HepG2 (cell line): Measurements from ENCODE around the gene SMAD3. TPM values are rescaled to one million over a fixed set of nuclear protein-coding genes. Genes with fewer than 3 reads are reported as not detected.

Experiments used
- ARNTL ChIP-seq: sonication (generic); formaldehyde crosslinking; IDR thresholded peaks from 2 replicates; pipeline ENCODE4 v1.4.0; 2020; ENCODE audit warnings: mild to moderate bottlenecking, missing genetic modification reagents
- ELF3 ChIP-seq: IDR thresholded peaks from 2 replicates; pipeline ENCODE4 v1.6.1; 2016; ENCODE audit warnings: missing genetic modification reagents, missing compliant biosample characterization
- ETS1 ChIP-seq: sonication (generic); formaldehyde crosslinking; IDR thresholded peaks from 2 replicates; pipeline ENCODE4 v1.4.0; 2020; ENCODE audit warnings: missing genetic modification reagents
- FOSL1 ChIP-seq: sonication (generic); formaldehyde crosslinking; IDR thresholded peaks from 2 replicates; pipeline ENCODE4 v1.9.0; 2021; ENCODE audit warnings: missing genetic modification reagents, borderline replicate concordance
- FOXC1 ChIP-seq: sonication (generic); formaldehyde crosslinking; IDR thresholded peaks from 2 replicates; pipeline ENCODE4 v1.8.0; 2022; ENCODE audit warnings: mild to moderate bottlenecking, missing genetic modification reagents, borderline replicate concordance
- KAT7 ChIP-seq: IDR thresholded peaks from 2 replicates; pipeline ENCODE4 v1.6.1; 2018; ENCODE audit warnings: borderline replicate concordance, missing compliant biosample characterization
- MAX ChIP-seq: IDR thresholded peaks from 2 replicates; pipeline ENCODE4 v1.6.1; 2012; ENCODE audit warnings: inconsistent platforms
- TFDP2 ChIP-seq: sonication (generic); formaldehyde crosslinking; IDR thresholded peaks from 2 replicates; pipeline ENCODE4 v1.4.0; 2020; ENCODE audit warnings: missing genetic modification reagents
- ZBTB21 ChIP-seq: sonication (generic); formaldehyde crosslinking; IDR thresholded peaks from 2 replicates; pipeline ENCODE4 v1.4.0; 2020; ENCODE audit warnings: missing genetic modification reagents
- ZKSCAN1 ChIP-seq: fragments of 150-350 bp; IDR thresholded peaks from 2 replicates; pipeline ENCODE4 v1.6.1; 2014; ENCODE audit warnings: low read length
- ZNF12 ChIP-seq: sonication (generic); formaldehyde crosslinking; IDR thresholded peaks from 2 replicates; pipeline ENCODE4 v1.5.0; 2020; ENCODE audit warnings: missing genetic modification reagents
- ZNF318 ChIP-seq: sonication (generic); formaldehyde crosslinking; IDR thresholded peaks from 2 replicates; pipeline ENCODE4 v1.4.0; 2020; ENCODE audit warnings: mild to moderate bottlenecking, missing genetic modification reagents
- ZNF343 ChIP-seq: sonication (generic); formaldehyde crosslinking; IDR thresholded peaks from 2 replicates; pipeline ENCODE4 v1.4.0; 2020; ENCODE audit warnings: mild to moderate bottlenecking, missing genetic modification reagents
- ZNF546 ChIP-seq: sonication (generic); formaldehyde crosslinking; conservative IDR thresholded peaks from 2 replicates; pipeline ENCODE4 v1.8.1; 2023; ENCODE audit warnings: mild to moderate bottlenecking, missing genetic modification reagents
- ZNF607 ChIP-seq: sonication (generic); formaldehyde crosslinking; IDR thresholded peaks from 2 replicates; pipeline ENCODE4 v1.5.1; 2020; ENCODE audit warnings: missing genetic modification reagents, mild to moderate bottlenecking, borderline replicate concordance
- ZNF652 ChIP-seq: IDR thresholded peaks from 2 replicates; pipeline ENCODE4 v1.6.1; 2016; ENCODE audit warnings: low read depth, borderline replicate concordance
- ZSCAN12 ChIP-seq: sonication (generic); formaldehyde crosslinking; IDR thresholded peaks from 2 replicates; pipeline ENCODE4 v1.9.0; 2021; ENCODE audit warnings: mild to moderate bottlenecking, missing genetic modification reagents
- polyA plus RNA-seq, 8 experiments: library from polyadenylated mRNA; depleted of rRNA in 3 of 8; stranded (reverse) in 7 of 8; unstranded in 1 of 8; fragments of >200 nt; fragmentation: Illumina TruSeq in 4 of 8; extraction: Trizol in 4 of 8; gene quantifications; 2 replicates each; pipeline versions ENCODE4 v1.2.1 to v1.2.3, GENCODE V29; 2011 to 2016; ENCODE audit warnings: low read depth in 4 of 8, missing spikeins in 1 of 8, mixed read lengths in 1 of 8; ENCODE audit not compliant: insufficient read depth in 1 of 8
- total RNA-seq, 5 experiments: library from RNA; depleted of rRNA; stranded (reverse); fragments of >200 nt; fragmentation: Illumina TruSeq; extraction: Trizol; gene quantifications; 2 replicates each; pipeline ENCODE4 v1.2.3, GENCODE V29; 2016; ENCODE audit warnings: low read depth in 1 of 5
- TF ChIP-seq, protein P1 (sequence below): sonication (generic); formaldehyde crosslinking; IDR thresholded peaks from 2 replicates; pipeline ENCODE4 v1.4.0; 2020; ENCODE audit warnings: missing genetic modification reagents

Gene SMAD3
- total and polyA plus RNA-seq, 2 of the 13 experiments (the other 11 are each of a cell fraction or from before 2014, with no cell fraction given) = 8.6 to 56.3 TPM

DNA sequence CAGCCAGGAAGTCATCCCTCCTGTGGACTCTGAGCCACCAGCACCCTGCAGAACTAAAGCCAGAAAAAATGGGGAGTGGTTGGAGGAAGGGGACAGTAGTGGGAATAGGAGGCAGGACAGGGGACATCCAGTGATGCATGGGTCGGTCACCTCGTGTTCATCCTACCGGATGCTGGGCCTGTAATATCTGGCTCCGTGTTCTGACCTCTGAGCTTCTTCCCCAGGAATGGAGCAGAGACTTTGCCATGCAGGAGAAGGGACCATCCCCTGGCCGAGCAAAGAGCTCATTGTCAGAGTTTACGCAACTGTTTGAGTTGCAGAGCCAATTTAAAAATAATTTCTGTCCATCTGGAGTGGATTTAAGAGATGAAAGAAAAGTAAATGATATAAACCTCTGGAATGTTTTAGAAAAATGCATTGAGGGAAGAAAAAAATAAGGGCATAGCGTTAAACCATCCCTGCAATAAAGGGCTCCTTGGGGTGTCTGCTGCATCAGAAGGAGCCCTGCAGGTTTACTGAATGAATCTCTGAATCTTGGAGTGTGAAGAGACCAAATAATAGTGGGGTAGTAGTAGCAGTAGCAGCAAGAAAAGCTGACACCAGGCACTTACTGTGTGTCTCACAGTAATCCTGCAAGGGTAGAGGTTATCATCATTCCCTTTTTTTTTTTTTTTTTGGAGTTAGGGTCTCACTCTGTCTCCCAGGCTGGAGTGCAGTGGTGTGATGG, 118.2 kb downstream of the SMAD3 start (continued):
- TF ChIP-seq, protein P1, sequence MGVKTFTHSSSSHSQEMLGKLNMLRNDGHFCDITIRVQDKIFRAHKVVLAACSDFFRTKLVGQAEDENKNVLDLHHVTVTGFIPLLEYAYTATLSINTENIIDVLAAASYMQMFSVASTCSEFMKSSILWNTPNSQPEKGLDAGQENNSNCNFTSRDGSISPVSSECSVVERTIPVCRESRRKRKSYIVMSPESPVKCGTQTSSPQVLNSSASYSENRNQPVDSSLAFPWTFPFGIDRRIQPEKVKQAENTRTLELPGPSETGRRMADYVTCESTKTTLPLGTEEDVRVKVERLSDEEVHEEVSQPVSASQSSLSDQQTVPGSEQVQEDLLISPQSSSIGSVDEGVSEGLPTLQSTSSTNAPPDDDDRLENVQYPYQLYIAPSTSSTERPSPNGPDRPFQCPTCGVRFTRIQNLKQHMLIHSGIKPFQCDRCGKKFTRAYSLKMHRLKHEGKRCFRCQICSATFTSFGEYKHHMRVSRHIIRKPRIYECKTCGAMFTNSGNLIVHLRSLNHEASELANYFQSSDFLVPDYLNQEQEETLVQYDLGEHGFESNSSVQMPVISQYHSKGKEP = no peak
- TF ChIP-seq KAT7 (CRISPR knock-in tag) (no peak), FOSL1 (no peak), ZNF12 (CRISPR knock-in tag) (no peak), ZNF318 (no peak), MAX (peak; percentile 57; the same call in 1 of the 2 replicates), TFDP2 (CRISPR knock-in tag) (no peak), ZKSCAN1 (no peak), ZNF652 (no peak), ELF3 (CRISPR knock-in tag) (no peak; the same call in 1 of the 2 replicates), ZBTB21 (CRISPR knock-in tag) (no peak), ARNTL (CRISPR knock-in tag) (no peak), ZSCAN12 (CRISPR knock-in tag) (no peak), ZNF546 (no peak), ZNF343 (CRISPR knock-in tag) (no peak), FOXC1 (CRISPR knock-in tag) (no peak), ZNF607 (no peak), ETS1 (no peak)
